B cell (primary cell): Measurements from ENCODE around the gene G6PC3. TPM values are rescaled to one million over a fixed set of nuclear protein-coding genes. Genes with fewer than 3 reads are reported as not detected.

ENCODE experiments used
- ATAC-seq: fragments of 200-7000 bp; cut with Tn5 transposase; one replicate; pipeline ENCODE4 v1.10.0; 2021; ENCODE audit warnings: low read depth, mild to moderate bottlenecking, moderate number of reproducible peaks, moderate library complexity
- CTCF ChIA-PET: fragments of 350-600 bp; sonication (Branson Sonifier 250); formaldehyde crosslinking; loops from one replicate; lab custom pipeline; 2021; ENCODE audit warnings: antibody characterized with exemption, inconsistent platforms; lab: Charles Lee
- POLR2A ChIA-PET: fragments of 350-600 bp; sonication (Branson Sonifier 250); formaldehyde crosslinking; loops from one replicate; lab custom pipeline; 2021; ENCODE audit warnings: antibody characterized with exemption; lab: Charles Lee
- DNase-seq: peaks from one replicate; pipeline ENCODE4 v3.0.0; 2013
- H2AFZ ChIP-seq: 2 replicates; pipeline ENCODE4 v1.6.1; 2012; ENCODE audit warnings: mild to moderate bottlenecking, low read depth, low read length; ENCODE audit not compliant: insufficient read depth, poor library complexity, severe bottlenecking
- H3K27ac ChIP-seq, 2 donors: 1 replicate in 1 of 2; 2 replicates in 1 of 2; pipeline ENCODE4 v1.5.1; 2012 to 2013; ENCODE audit warnings: low read length in 2 of 2, mild to moderate bottlenecking in 2 of 2, moderate library complexity in 1 of 2
- H3K27me3 ChIP-seq, 4 experiments: fragments of 200-600 bp in 1 of 4; sonication (generic) in 1 of 4; replicated peaks in 1 of 4; 1 replicate in 2 of 4; 2 replicates in 2 of 4; pipeline versions ENCODE4 v1.6.1 to v1.7.0; 2013 to 2016; ENCODE audit warnings: low read length in 3 of 4, mild to moderate bottlenecking in 2 of 4, mixed read lengths in 1 of 4, moderate library complexity in 1 of 4; ENCODE audit not compliant: insufficient read depth in 4 of 4, control insufficient read depth in 3 of 4; ENCODE audit errors: control extremely low read depth in 1 of 4
- H3K36me3 ChIP-seq, 2 experiments: replicated peaks in 1 of 2; 1 replicate in 1 of 2; 2 replicates in 1 of 2; pipeline versions ENCODE4 v1.6.1 to v1.7.1; 2013; ENCODE audit warnings: low read length in 1 of 2; ENCODE audit not compliant: insufficient read depth in 2 of 2, control insufficient read depth in 1 of 2; ENCODE audit errors: control extremely low read depth in 1 of 2, extremely low read depth in 1 of 2
- H3K4me1 ChIP-seq, 2 donors: fragments of 200-600 bp in 1 of 2; sonication (generic) in 1 of 2; 1 replicate in 1 of 2; 2 replicates in 1 of 2; pipeline versions ENCODE4 v1.5.1 to v1.6.1; 2013 to 2017; ENCODE audit warnings: low read length in 2 of 2; ENCODE audit not compliant: control insufficient read depth in 2 of 2, insufficient read depth in 2 of 2
- H3K4me2 ChIP-seq: replicated peaks from 2 replicates; pipeline ENCODE3; 2012; ENCODE audit warnings: mild to moderate bottlenecking, low read depth, low read length; ENCODE audit not compliant: poor library complexity, severe bottlenecking
- H3K4me3 ChIP-seq, 5 experiments: fragments of 200-600 bp in 1 of 5; sonication (generic) in 1 of 5; 1 replicate in 3 of 5; 2 replicates in 2 of 5; pipeline versions ENCODE4 v1.5.1 to v1.7.0; 2011 to 2016; ENCODE audit warnings: low read length in 4 of 5, mild to moderate bottlenecking in 4 of 5, low read depth in 2 of 5, control low read depth in 1 of 5, moderate library complexity in 1 of 5; ENCODE audit not compliant: insufficient read depth in 1 of 5; ENCODE audit errors: control extremely low read depth in 1 of 5, extremely low read depth in 1 of 5
- H3K79me2 ChIP-seq: fragments of 200-600 bp; sonication (generic); one replicate; pipeline ENCODE4 v1.6.0; 2016; ENCODE audit warnings: low read length; ENCODE audit not compliant: control insufficient read depth, insufficient read depth
- H3K9ac ChIP-seq: fragments of 200-600 bp; sonication (generic); 2 replicates; pipeline ENCODE4 v1.6.1; 2017; ENCODE audit warnings: mild to moderate bottlenecking, low read length, moderate library complexity
- H3K9me3 ChIP-seq, 3 donors: one replicate each; pipeline versions ENCODE4 v1.6.1 to v1.7.1; 2013; ENCODE audit warnings: low read length in 2 of 3; ENCODE audit not compliant: control insufficient read depth in 2 of 3, insufficient read depth in 1 of 3; ENCODE audit errors: control extremely low read depth in 1 of 3
- H4K20me1 ChIP-seq: 2 replicates; pipeline ENCODE4 v1.6.0; 2012; ENCODE audit warnings: mild to moderate bottlenecking, low read length; ENCODE audit not compliant: insufficient read depth, control insufficient read depth, poor library complexity, severe bottlenecking
- H3K27ac Mint-ChIP-seq: one replicate; pipeline ENCODE4 v1.8.0; 2021; ENCODE audit warnings: mixed read lengths
- H3K27me3 Mint-ChIP-seq: one replicate; pipeline ENCODE4 v1.8.0; 2021; ENCODE audit warnings: mixed read lengths
- H3K4me1 Mint-ChIP-seq: one replicate; pipeline ENCODE4 v1.8.0; 2021; ENCODE audit warnings: mixed read lengths
- H3K4me3 Mint-ChIP-seq: one replicate; pipeline ENCODE4 v1.8.0; 2021; ENCODE audit warnings: mixed read lengths
- H3K9me3 Mint-ChIP-seq: one replicate; pipeline ENCODE4 v1.8.0; 2022; ENCODE audit warnings: mixed read lengths; ENCODE audit not compliant: insufficient read depth
- CTCF ChIP-seq: fragments of 200-600 bp; IDR thresholded peaks from one replicate; pipeline ENCODE4 v1.8.0; 2022; ENCODE audit warnings: antibody characterized with exemption, mild to moderate bottlenecking
- EZH2 ChIP-seq: IDR thresholded peaks from 2 replicates; pipeline ENCODE4 v1.6.1; 2012; ENCODE audit warnings: borderline replicate concordance, low read depth, mild to moderate bottlenecking, moderate library complexity, low read length; ENCODE audit not compliant: insufficient read depth, poor library complexity, severe bottlenecking
- WGBS: methylation state at CpG from one replicate; pipeline ENCODE4 v1.1.5; 2013; ENCODE audit warnings: missing lambda C conversion rate; ENCODE audit not compliant: insufficient coverage; 5-methylcytosine and 5-hydroxymethylcytosine counted together
- intact Hi-C: fragments of 100-400 bp; cut with micrococcal nuclease; formaldehyde crosslinking; loops from one replicate; pipeline ENCODE4 v1.10.0; 2022
- polyA plus RNA-seq: library from polyadenylated mRNA; depleted of rRNA; stranded (reverse); fragments of >200 nt; gene quantifications from 2 replicates; pipeline ENCODE4 v1.2.3, GENCODE V29; 2012
- total RNA-seq, 2 donors: library from RNA; stranded (reverse); fragments of 120-200 nt in 1 of 2; gene quantifications; 1 replicate in 1 of 2; 2 replicates in 1 of 2; pipeline versions ENCODE4 v1.2.3 to v1.2.4, GENCODE V29; 2013 to 2022

Gene G6PC3
- total and polyA plus RNA-seq, 2 donors (not counting 1 experiment from before 2014, with no cell fraction given) = 24.3 to 28.5 TPM

GRCh38 chr17:44088254-44088653, 17.7 kb downstream of the G6PC3 start:
- Mint-ChIP-seq H3K27me3 (no peaks in the 10 kb centered on the region), H3K27ac (no peak overlapping the region), H3K4me1 (no peaks in the 10 kb centered on the region), H3K9me3 (no peaks in the 10 kb centered on the region), H3K4me3 (no peak overlapping the region)
- DNase-seq (no peak), ATAC-seq (no peak)
- Histone ChIP-seq H3K27me3 (no peaks in the 10 kb centered on the region), H3K36me3 (peaks cover 0 to 66% of the 10 kb centered on the region in 2 experiments), H3K4me1 (no peaks in the 10 kb centered on the region), H3K9ac (no peak overlapping the region), H3K9me3 (no peaks in the 10 kb centered on the region), H2AFZ (no peak overlapping the region), H4K20me1 (no peaks in the 10 kb centered on the region), H3K4me3 (no peak overlapping the region), H3K4me2 (no peak overlapping the region), H3K27ac (no peak overlapping the region), H3K79me2 (peaks cover 2% of the 10 kb centered on the region)
- CTCF ChIA-PET = no interaction called here
- 94% methylated on average over 13 of the region's 16 CpGs for WGBS
- POLR2A ChIA-PET = no interaction called here
- TF ChIP-seq CTCF = no peak
- TF ChIP-seq EZH2 = no peak
- intact Hi-C loops = no loop called here

GRCh38 chr17:44091200-44091997, 20.9 kb downstream of the G6PC3 start:
- Histone ChIP-seq H3K79me2 (peaks cover 2% of the 10 kb centered on the region), H3K9ac (no peak overlapping the region), H4K20me1 (peaks cover 28% of the 10 kb centered on the region), H2AFZ (no peak overlapping the region), H3K36me3 (peaks cover 0 to 49% of the 10 kb centered on the region in 2 experiments), H3K4me2 (no peak overlapping the region), H3K4me3 (no peak overlapping the region), H3K4me1 (peaks cover 6 to 10% of the 10 kb centered on the region in 2 donors), H3K27me3 (no peaks in the 10 kb centered on the region), H3K27ac (no peak overlapping the region), H3K9me3 (no peaks in the 10 kb centered on the region)
- no peak overlapping the region for H3K27ac Mint-ChIP-seq
- intact Hi-C loops = no loop called here
- ChIA-PET CTCF (interaction anchor here (1.5 kb wide), 1 partner anchor 24 kb away, joined by 3 read pairs; no protein-coding TSS in a partner anchor), POLR2A (interaction anchor here (0.5 to 0.6 kb wide), 2 partner anchors 10 to 25 kb away, joined by 3 to 5 read pairs; no protein-coding TSS in a partner anchor)
- no peaks in the 10 kb centered on the region for H3K27me3 Mint-ChIP-seq
- DNase-seq = no peak
- no peak overlapping the region for H3K4me3 Mint-ChIP-seq
- no peak for ATAC-seq
- WGBS = over 99% methylated on average over 8 of the region's 14 CpGs
- TF ChIP-seq EZH2 = no peak
- TF ChIP-seq CTCF = no peak
- H3K4me1 Mint-ChIP-seq = peaks cover 6% of the 10 kb centered on the region
- H3K9me3 Mint-ChIP-seq = no peaks in the 10 kb centered on the region
